Measurements from ENCODE around the gene MCM3.

The MCM3 gene

DNA sequence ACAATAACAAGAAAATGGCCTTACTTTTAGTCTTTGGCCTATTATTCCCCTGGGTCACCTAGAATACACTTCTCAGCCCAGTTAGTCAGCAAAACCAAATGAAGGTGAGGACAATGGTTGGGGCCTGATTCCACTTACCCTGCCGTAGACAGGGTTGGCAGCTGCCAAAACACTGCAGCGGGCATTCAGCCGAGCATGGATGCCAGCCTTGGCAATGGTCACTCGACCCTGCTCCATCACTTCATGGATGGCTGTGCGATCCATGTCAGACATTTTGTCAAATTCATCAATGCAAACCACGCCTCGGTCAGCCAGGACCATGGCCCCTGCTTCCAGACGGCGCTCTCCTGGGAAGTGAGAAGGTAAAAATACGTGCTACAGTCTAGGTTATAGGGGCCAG is 8.4 kb downstream of the MCM3 start:
- peaks cover 10% of the 10 kb centered on the region for H3K79me2 ChIP-seq (ENCODE audit: control insufficient read depth, insufficient read depth, low read length, unreplicated experiment)
- no peaks in the 10 kb centered on the region for H3K27me3 ChIP-seq (ENCODE audit: insufficient read depth, low read length)
- H3K27ac ChIP-seq (ENCODE audit: low read depth, low read length), result no peak overlapping the region
- no peak overlapping the region for H3K4me3 ChIP-seq (ENCODE audit: low read depth, low read length)
- H2AFZ ChIP-seq (ENCODE audit: low read length, unreplicated experiment), result no peak overlapping the region
- peaks cover 60% of the 10 kb centered on the region for H3K36me3 ChIP-seq (ENCODE audit: insufficient read depth, low read length)
- no peaks in the 10 kb centered on the region for H3K4me1 ChIP-seq (ENCODE audit: control insufficient read depth, insufficient read depth, low read length, unreplicated experiment)

DNA sequence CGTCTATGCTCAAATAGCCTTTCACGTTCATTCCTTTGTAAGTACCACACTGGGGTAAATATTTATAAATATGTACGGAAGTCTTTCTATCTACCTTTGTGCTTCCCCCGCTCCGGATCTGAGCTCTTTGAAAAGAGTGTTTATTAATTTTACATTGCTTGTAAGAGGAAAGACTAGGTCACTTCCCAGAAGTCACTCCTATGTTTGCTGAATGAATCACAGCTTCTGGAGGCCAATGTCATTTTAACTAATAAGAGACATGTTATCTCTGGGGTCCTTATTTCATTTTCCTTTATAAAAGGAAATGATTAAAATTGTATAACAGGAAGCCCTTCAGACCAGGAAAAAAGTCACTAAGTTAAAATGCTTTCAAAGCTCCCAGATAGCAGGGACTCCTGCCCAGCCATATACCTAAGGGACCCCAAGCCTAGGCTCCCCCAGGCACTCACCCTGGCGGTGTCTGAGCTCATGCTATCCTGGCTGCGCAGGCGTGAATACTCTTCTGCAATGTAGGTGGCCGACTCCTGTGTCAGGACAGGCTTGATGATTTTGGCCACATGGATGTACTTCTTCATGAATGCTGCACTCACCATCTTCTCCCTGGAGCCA is 12.6 kb downstream of the MCM3 start:
- no peak overlapping the region for H2AFZ ChIP-seq (ENCODE audit: low read length, unreplicated experiment)
- H3K27ac ChIP-seq (ENCODE audit: low read depth, low read length), result no peak overlapping the region
- no peak overlapping the region for H3K4me3 ChIP-seq (ENCODE audit: low read depth, low read length)
- no peaks in the 10 kb centered on the region for H3K4me1 ChIP-seq (ENCODE audit: control insufficient read depth, insufficient read depth, low read length, unreplicated experiment)
- H3K27me3 ChIP-seq (ENCODE audit: insufficient read depth, low read length), result no peaks in the 10 kb centered on the region
- H3K36me3 ChIP-seq (ENCODE audit: insufficient read depth, low read length), result peaks cover 46% of the 10 kb centered on the region
- H3K79me2 ChIP-seq (ENCODE audit: control insufficient read depth, insufficient read depth, low read length, unreplicated experiment), result no peaks in the 10 kb centered on the region

DNA sequence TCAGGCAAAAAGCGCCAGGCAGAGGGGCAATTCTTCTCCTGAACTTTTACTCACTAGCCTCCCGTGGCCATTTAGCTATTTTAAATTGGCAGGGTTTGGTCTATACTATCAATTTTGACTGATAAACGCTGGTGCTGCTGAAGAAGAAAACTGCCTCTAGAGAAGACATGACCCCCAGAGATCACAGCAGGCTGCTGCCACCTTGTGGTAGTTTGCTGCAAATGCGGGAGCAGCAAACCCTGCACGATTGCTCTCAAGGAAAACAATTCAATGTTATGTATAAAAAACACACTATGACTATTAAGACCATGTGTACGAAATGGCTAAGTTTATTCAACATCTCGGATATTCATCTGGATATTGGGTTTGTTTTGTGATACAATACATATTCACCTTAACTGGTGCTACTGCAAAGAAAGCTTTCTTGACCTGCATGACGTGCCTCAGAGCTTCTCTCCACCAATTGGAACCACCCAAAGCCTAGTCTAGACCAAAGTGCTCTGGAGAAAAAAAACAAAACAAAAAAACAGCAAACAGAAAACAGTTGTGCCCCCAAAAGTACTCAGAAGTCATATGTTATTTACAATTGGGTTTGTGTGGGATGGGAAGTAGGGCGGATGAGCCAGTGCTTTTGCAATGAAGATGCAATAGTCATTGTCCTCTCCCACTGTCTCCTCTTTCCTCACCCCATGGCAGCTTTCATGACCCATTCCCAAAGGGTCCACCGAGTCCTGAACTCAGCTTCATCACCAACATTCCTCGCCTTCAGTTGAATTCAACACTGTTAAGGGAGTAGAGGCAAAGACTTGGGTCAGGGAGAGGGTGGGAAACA is 20.6 kb downstream of the MCM3 start:
- no peaks in the 10 kb centered on the region for H3K27me3 ChIP-seq (ENCODE audit: insufficient read depth, low read length)
- no peak overlapping the region for H3K4me3 ChIP-seq (ENCODE audit: low read depth, low read length)
- peaks cover 39% of the 10 kb centered on the region for H3K36me3 ChIP-seq (ENCODE audit: insufficient read depth, low read length)
- no peak overlapping the region for H3K27ac ChIP-seq (ENCODE audit: low read depth, low read length)
- H3K79me2 ChIP-seq (ENCODE audit: control insufficient read depth, insufficient read depth, low read length, unreplicated experiment), result no peaks in the 10 kb centered on the region
- no peak overlapping the region for H2AFZ ChIP-seq (ENCODE audit: low read length, unreplicated experiment)
- H3K4me1 ChIP-seq (ENCODE audit: control insufficient read depth, insufficient read depth, low read length, unreplicated experiment), result no peaks in the 10 kb centered on the region

DNA sequence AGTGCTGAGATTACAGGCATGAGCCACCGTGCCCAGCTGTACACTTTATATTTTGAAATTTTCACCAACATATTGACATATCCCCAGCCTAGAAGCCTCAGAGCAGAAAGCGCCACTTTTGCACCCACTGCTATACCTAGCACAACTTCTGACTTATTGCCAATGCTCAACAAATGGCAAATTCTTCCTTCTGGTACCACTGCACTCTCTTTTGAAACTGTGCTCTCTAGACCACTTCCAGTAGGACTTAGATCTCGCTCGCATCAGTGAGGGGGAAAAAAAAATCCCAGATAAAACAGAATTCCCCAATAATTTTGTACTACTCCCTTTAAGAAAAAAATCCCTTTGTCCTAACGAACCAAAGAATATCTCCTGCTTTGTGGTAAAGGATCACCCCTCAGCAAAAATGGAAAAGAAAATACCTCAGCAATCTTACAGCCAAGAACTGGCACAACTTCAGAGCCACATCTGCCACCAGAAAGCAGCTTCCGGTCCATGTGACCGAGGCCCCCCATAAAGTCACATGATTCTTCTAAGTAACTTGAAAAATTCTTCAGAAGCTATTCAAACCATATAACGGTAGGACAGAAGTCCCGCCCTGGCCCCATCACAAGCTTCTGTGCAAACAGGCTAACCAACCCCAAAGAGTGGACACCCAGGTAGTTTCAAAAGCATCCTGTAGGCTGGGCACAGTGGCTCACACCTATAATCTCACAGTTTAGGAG is 21.8 kb downstream of the MCM3 start:
- no peaks in the 10 kb centered on the region for H3K27me3 ChIP-seq (ENCODE audit: insufficient read depth, low read length)
- H3K4me1 ChIP-seq (ENCODE audit: control insufficient read depth, insufficient read depth, low read length, unreplicated experiment), result no peaks in the 10 kb centered on the region
- no peaks in the 10 kb centered on the region for H3K79me2 ChIP-seq (ENCODE audit: control insufficient read depth, insufficient read depth, low read length, unreplicated experiment)
- no peak overlapping the region for H3K27ac ChIP-seq (ENCODE audit: low read depth, low read length)
- H3K36me3 ChIP-seq (ENCODE audit: insufficient read depth, low read length), result peaks cover 27% of the 10 kb centered on the region
- no peak overlapping the region for H3K4me3 ChIP-seq (ENCODE audit: low read depth, low read length)
- H2AFZ ChIP-seq (ENCODE audit: low read length, unreplicated experiment), result no peak overlapping the region

DNA sequence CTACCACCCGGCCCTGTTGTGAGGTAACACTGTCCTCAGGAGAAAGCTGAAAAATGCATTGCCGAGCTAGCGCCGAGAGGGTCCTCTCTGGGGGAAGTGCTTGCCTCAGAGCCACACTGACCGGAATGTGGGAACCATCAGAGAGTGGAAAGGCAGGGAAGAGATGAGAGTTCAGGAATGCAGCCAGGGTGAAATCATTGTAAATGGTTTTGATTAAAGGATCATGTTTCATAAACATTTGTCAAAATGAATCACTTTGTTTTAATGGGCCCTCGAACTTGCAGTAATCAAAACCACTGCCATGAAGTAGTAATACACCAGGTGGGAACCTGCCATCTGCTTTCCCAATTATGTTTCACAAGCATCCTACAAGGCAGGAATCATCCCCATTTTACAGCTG is 23.3 kb downstream of the MCM3 start:
- Histone ChIP-seq H3K36me3 (ENCODE audit: insufficient read depth, low read length) (peaks cover 23% of the 10 kb centered on the region), H3K27me3 (ENCODE audit: insufficient read depth, low read length) (no peaks in the 10 kb centered on the region), H3K27ac (ENCODE audit: low read depth, low read length) (no peak overlapping the region), H3K79me2 (ENCODE audit: control insufficient read depth, insufficient read depth, low read length, unreplicated experiment) (no peaks in the 10 kb centered on the region), H3K4me1 (ENCODE audit: control insufficient read depth, insufficient read depth, low read length, unreplicated experiment) (no peaks in the 10 kb centered on the region), H3K4me3 (ENCODE audit: low read depth, low read length) (no peak overlapping the region), H2AFZ (ENCODE audit: low read length, unreplicated experiment) (no peak overlapping the region)

GRCh38 chr6:52260634-52261033 is 23.9 kb downstream of the MCM3 start:
- Histone ChIP-seq H3K36me3 (ENCODE audit: insufficient read depth, low read length) (peaks cover 18% of the 10 kb centered on the region), H3K4me3 (ENCODE audit: low read depth, low read length) (no peak overlapping the region), H2AFZ (ENCODE audit: low read length, unreplicated experiment) (no peak overlapping the region), H3K4me1 (ENCODE audit: control insufficient read depth, insufficient read depth, low read length, unreplicated experiment) (no peaks in the 10 kb centered on the region), H3K79me2 (ENCODE audit: control insufficient read depth, insufficient read depth, low read length, unreplicated experiment) (no peaks in the 10 kb centered on the region), H3K27me3 (ENCODE audit: insufficient read depth, low read length) (peaks cover 6% of the 10 kb centered on the region), H3K27ac (ENCODE audit: low read depth, low read length) (no peak overlapping the region)

DNA sequence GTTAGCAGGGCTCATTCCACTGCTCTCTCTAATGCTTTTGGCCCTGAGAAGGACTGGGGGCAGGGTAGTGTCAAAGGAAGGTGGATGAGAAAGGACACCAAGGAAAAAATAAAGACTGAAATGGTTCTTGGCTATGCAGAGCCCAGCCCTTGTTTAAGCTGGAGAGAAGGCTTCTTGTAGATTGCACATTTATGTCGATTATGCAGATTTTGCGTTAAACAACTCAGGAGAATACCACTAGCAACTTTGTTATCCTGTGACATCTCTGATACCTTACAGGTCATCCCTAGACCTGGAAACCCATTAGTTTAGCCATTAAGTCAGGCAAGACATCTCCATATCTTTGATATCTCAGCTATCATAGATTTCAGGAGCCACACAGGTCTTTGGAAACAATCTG is 29.1 kb downstream of the MCM3 start:
- H3K4me3 ChIP-seq (ENCODE audit: low read depth, low read length), result no peak overlapping the region
- no peaks in the 10 kb centered on the region for H3K36me3 ChIP-seq (ENCODE audit: insufficient read depth, low read length)
- H2AFZ ChIP-seq (ENCODE audit: low read length, unreplicated experiment), result no peak overlapping the region
- H3K27ac ChIP-seq (ENCODE audit: low read depth, low read length), result no peak overlapping the region
- H3K4me1 ChIP-seq (ENCODE audit: control insufficient read depth, insufficient read depth, low read length, unreplicated experiment), result no peaks in the 10 kb centered on the region
- no peaks in the 10 kb centered on the region for H3K79me2 ChIP-seq (ENCODE audit: control insufficient read depth, insufficient read depth, low read length, unreplicated experiment)
- peaks cover 56% of the 10 kb centered on the region for H3K27me3 ChIP-seq (ENCODE audit: insufficient read depth, low read length)

DNA sequence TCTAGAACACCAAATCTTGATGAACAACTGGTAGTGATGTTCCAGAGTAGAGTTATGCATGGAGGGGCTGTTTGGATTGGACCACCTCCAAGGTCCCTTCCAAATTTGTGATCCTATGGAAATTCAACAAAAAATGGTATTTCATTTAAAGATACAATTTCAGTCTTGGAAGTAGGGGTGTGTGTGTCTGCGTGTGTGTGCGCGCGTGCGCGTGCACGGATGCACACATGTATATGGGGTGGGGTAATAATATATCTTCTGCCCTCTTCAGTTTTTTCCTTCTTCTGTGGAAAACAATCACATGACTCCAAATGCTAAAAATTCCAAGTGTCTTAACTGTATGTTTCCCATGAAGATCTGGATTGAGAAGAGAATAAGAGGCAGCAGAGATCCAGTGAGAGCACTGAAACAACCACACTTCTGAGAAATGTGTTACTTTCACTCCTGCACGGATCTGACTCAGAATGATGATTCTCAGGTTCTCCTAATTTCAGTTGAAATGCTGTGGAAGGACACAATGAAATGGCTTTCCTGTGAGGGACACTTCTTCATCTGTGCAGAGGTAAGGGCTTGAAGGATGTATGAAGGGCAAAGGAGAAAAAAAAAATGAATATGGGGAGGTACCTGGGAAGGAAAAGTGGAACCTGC is 29.7 kb downstream of the MCM3 start:
- H2AFZ ChIP-seq (ENCODE audit: low read length, unreplicated experiment), result no peak overlapping the region
- H3K4me3 ChIP-seq (ENCODE audit: low read depth, low read length), result no peak overlapping the region
- no peaks in the 10 kb centered on the region for H3K4me1 ChIP-seq (ENCODE audit: control insufficient read depth, insufficient read depth, low read length, unreplicated experiment)
- no peaks in the 10 kb centered on the region for H3K79me2 ChIP-seq (ENCODE audit: control insufficient read depth, insufficient read depth, low read length, unreplicated experiment)
- peaks cover 62% of the 10 kb centered on the region for H3K27me3 ChIP-seq (ENCODE audit: insufficient read depth, low read length)
- H3K36me3 ChIP-seq (ENCODE audit: insufficient read depth, low read length), result no peaks in the 10 kb centered on the region
- H3K27ac ChIP-seq (ENCODE audit: low read depth, low read length), result no peak overlapping the region

- Histone ChIP-seq H3K27me3 (ENCODE audit: insufficient read depth, low read length) (peaks cover 76% of the 10 kb centered on the region), H3K36me3 (ENCODE audit: insufficient read depth, low read length) (no peaks in the 10 kb centered on the region), H3K4me1 (ENCODE audit: control insufficient read depth, insufficient read depth, low read length, unreplicated experiment) (no peaks in the 10 kb centered on the region), H2AFZ (ENCODE audit: low read length, unreplicated experiment) (no peak overlapping the region), H3K79me2 (ENCODE audit: control insufficient read depth, insufficient read depth, low read length, unreplicated experiment) (no peaks in the 10 kb centered on the region), H3K27ac (ENCODE audit: low read depth, low read length) (no peak overlapping the region), H3K4me3 (ENCODE audit: low read depth, low read length) (no peak overlapping the region)
Observed at GRCh38 chr6:52253494-52253893, 31.0 kb downstream of the MCM3 start.

DNA sequence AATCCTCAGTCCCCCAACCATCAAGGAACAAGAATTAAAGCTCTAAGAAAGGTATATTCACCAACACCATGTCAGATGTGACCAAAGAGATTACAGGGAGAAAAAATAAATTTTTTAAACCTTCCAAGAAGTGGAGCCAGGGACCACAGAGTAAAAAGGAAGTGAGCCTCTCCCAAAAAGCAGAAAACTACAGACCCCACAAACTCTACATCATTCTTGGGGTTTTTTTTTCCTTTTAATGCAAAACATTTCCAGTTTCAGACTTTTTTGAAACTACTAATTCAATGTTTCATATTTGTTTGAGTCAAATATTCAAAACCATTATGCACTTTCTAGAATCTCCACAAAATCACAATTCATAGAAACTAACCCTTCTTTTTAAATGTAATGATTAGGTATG is 33.4 kb downstream of the MCM3 start:
- Histone ChIP-seq H2AFZ (ENCODE audit: low read length, unreplicated experiment) (no peak overlapping the region), H3K4me1 (ENCODE audit: control insufficient read depth, insufficient read depth, low read length, unreplicated experiment) (no peaks in the 10 kb centered on the region), H3K36me3 (ENCODE audit: insufficient read depth, low read length) (no peaks in the 10 kb centered on the region), H3K27me3 (ENCODE audit: insufficient read depth, low read length) (peaks cover 92% of the 10 kb centered on the region), H3K4me3 (ENCODE audit: low read depth, low read length) (no peak overlapping the region), H3K79me2 (ENCODE audit: control insufficient read depth, insufficient read depth, low read length, unreplicated experiment) (no peaks in the 10 kb centered on the region), H3K27ac (ENCODE audit: low read depth, low read length) (no peak overlapping the region)
